Measurements from ENCODE around the gene ACIN1.

DNA sequence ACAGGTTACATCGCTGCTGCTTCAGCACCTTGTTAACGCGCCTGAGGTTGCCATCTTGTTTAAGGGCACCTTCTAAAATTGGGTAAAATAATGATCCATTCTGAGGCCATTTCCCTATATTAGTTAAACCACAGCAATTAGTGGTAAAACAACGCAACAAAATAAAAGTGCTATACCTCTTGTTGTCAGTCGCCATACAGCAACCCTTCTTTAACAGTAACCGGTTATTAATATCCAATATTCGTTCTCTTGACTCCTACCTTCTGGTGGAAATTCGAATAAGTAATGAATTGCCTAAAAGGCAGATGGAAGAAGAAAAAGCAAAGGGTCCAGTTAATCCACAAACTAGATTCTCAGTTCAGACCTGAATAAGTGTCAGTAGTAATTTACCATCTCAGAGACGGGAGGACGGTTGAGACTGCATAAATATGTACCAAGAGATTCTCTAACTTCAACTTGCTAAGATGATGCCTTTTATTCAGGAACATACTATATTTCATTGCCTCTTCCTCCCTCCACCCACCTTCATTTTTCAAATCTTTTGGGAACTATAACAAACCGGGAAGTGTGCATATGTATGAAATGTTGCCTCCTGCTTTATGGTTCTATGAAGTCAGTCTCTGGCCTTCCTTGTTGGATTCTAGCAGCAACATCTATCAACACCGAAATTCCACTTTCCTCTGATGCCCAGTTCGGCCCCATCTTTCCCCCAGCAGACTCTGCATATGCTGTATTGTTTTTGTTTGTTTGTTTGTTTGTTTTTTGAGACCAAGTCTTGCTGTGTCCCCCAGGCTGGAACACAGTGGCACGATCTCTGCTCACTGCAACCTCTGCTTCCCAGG, 59.4 kb downstream of the ACIN1 start:
- TF ChIP-seq, protein P1, sequence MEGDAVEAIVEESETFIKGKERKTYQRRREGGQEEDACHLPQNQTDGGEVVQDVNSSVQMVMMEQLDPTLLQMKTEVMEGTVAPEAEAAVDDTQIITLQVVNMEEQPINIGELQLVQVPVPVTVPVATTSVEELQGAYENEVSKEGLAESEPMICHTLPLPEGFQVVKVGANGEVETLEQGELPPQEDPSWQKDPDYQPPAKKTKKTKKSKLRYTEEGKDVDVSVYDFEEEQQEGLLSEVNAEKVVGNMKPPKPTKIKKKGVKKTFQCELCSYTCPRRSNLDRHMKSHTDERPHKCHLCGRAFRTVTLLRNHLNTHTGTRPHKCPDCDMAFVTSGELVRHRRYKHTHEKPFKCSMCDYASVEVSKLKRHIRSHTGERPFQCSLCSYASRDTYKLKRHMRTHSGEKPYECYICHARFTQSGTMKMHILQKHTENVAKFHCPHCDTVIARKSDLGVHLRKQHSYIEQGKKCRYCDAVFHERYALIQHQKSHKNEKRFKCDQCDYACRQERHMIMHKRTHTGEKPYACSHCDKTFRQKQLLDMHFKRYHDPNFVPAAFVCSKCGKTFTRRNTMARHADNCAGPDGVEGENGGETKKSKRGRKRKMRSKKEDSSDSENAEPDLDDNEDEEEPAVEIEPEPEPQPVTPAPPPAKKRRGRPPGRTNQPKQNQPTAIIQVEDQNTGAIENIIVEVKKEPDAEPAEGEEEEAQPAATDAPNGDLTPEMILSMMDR (conservative IDR thresholded peaks at IDR 0.05 in 1 of 2, IDR thresholded peaks at IDR 0.05 in 1 of 2; ENCODE audit: extremely low read depth in 1 of 2, insufficient read depth in 1 of 2, low read depth in 1 of 2, low read length in 2 of 2): no peak
- TF ChIP-seq EZH2 (IDR thresholded peaks at IDR 0.05; ENCODE audit: borderline replicate concordance, low read length): no peak

Measured in mammary epithelial cell (primary cell).